Body of pancreas (tissue), 4 donors: ENCODE data around the gene ZP3. TPM values are rescaled to one million over a fixed set of nuclear protein-coding genes. Genes with fewer than 3 reads are reported as not detected.

Experiments used
- ATAC-seq: fragments of 150-250 bp; one replicate; pipeline ENCODE4 v1.9.1; 2016
- DNase-seq, 4 donors: peaks; one replicate each; pipeline ENCODE4 v3.0.0-alpha.2; 2019
- H3K27ac ChIP-seq, 4 donors: fragments of 200-600 bp; sonication (generic); 1 replicate in 3 of 4; 2 replicates in 1 of 4; pipeline versions ENCODE4 v1.5.1 to v1.6.1; 2016 to 2019; ENCODE audit warnings: mild to moderate bottlenecking in 1 of 4, mixed read lengths in 1 of 4, moderate library complexity in 1 of 4
- H3K27me3 ChIP-seq, 2 donors: fragments of 200-600 bp; sonication (generic); one replicate each; pipeline ENCODE4 v1.6.0; 2016; ENCODE audit warnings: mild to moderate bottlenecking in 1 of 2
- H3K36me3 ChIP-seq, 2 donors: fragments of 200-600 bp; sonication (generic); replicated peaks in 1 of 2; 2 replicates each; pipeline ENCODE4 v1.5.1; 2016; ENCODE audit warnings: low read depth in 2 of 2; ENCODE audit not compliant: insufficient read depth in 1 of 2
- H3K4me1 ChIP-seq: fragments of 200-600 bp; sonication (generic); one replicate; pipeline ENCODE4 v1.6.0; 2016
- H3K4me3 ChIP-seq, 2 donors: fragments of 200-600 bp; sonication (generic); 1 replicate in 1 of 2; 2 replicates in 1 of 2; pipeline ENCODE4 v1.5.1; 2016 to 2019
- H3K9me3 ChIP-seq, 3 donors: fragments of 200-600 bp; sonication (generic); 1 replicate in 2 of 3; 2 replicates in 1 of 3; pipeline ENCODE4 v1.5.1; 2016
- POLR2A ChIP-seq, 3 donors: fragments of 450-650 bp; IDR thresholded peaks; one replicate each; pipeline ENCODE4 v1.6.1; 2016; ENCODE audit warnings: antibody characterized with exemption in 3 of 3, mild to moderate bottlenecking in 2 of 3
- WGBS, 2 donors: methylation state at CpG; one replicate each; pipeline ENCODE4 v1.1.5; 2017; 5-methylcytosine and 5-hydroxymethylcytosine counted together
- intact Hi-C: fragments of 100-400 bp; cut with DNase I; formaldehyde crosslinking; loops from one replicate; pipeline ENCODE4 v1.15.1; 2023
- total RNA-seq, 2 donors: library from RNA; depleted of rRNA; stranded (reverse); fragments of >200 nt; gene quantifications; one replicate each; pipeline ENCODE4 v1.1.0, GENCODE V29; 2016
- TF ChIP-seq, protein P1 (sequence below), 7 experiments: fragments of 450-650 bp in 4 of 7; fragments of 200-600 bp in 3 of 7; sonication (generic) in 3 of 7; IDR thresholded peaks; one replicate each; pipeline ENCODE4 v1.5.1; 2016 to 2019; ENCODE audit warnings: antibody characterized with exemption in 7 of 7

The ZP3 gene
- total RNA-seq, 2 donors from 2014 or later, result 3.3 to 4.4 TPM

DNA sequence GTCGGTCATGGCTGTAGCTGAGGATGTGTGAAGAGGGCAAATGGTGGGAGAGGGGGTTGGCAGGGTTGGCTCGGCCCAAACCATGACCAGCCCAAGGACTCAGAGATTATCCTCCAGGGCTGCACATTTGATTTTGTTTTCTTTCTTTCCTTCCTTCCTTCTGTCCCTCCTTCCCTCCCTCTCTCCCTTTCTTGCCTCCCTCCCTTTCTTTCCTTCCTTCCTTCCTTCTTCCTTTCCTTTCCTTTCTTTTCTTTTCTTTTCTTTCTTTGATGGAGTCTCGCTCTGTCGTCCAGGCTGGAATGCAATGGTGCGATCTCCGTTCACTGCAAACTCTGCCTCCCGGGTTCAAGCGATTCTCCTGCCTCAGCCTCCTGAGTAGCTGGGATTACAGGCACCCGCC lies 19.0 kb upstream of the ZP3 start:
- DNase-seq (no peak), ATAC-seq (no peak)
- TF ChIP-seq, protein P1, sequence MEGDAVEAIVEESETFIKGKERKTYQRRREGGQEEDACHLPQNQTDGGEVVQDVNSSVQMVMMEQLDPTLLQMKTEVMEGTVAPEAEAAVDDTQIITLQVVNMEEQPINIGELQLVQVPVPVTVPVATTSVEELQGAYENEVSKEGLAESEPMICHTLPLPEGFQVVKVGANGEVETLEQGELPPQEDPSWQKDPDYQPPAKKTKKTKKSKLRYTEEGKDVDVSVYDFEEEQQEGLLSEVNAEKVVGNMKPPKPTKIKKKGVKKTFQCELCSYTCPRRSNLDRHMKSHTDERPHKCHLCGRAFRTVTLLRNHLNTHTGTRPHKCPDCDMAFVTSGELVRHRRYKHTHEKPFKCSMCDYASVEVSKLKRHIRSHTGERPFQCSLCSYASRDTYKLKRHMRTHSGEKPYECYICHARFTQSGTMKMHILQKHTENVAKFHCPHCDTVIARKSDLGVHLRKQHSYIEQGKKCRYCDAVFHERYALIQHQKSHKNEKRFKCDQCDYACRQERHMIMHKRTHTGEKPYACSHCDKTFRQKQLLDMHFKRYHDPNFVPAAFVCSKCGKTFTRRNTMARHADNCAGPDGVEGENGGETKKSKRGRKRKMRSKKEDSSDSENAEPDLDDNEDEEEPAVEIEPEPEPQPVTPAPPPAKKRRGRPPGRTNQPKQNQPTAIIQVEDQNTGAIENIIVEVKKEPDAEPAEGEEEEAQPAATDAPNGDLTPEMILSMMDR (IDR thresholded peaks at IDR 0.05), result no peak
- no peak for TF ChIP-seq POLR2A (IDR thresholded peaks at IDR 0.05)
- Histone ChIP-seq H3K27me3 (no peaks in the 10 kb centered on the region), H3K27ac (no peak overlapping the region), H3K4me3 (no peak overlapping the region), H3K9me3 (no peaks in the 10 kb centered on the region), H3K36me3 (no peaks in the 10 kb centered on the region), H3K4me1 (no peaks in the 10 kb centered on the region)
- 97 to 98% methylated on average over 5 to 8 of the region's 9 CpGs for WGBS, 2 donors
- intact Hi-C loops, result no loop called here

DNA sequence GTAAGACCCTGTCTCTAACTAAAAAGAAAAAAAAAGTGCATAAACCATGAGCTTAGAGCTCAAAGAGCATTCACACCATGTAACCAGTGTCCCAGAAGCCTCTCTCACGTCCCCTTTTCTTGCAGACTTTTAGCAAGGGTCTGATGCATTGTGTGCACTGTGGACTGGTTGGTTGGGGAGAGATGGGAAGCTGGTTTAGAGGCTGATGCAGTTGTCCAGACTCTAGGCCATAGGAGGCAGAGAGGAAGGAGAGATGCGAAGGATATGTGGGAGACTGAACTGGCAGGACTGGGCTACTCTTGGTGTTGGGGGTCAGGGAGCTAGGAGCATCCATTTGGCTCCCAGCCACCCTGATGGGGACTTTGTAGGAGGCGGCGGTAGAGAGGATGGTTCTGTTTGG lies 17.0 kb upstream of the ZP3 start:
- intact Hi-C loops, result no loop called here
- no peak overlapping the region for H3K27ac ChIP-seq
- ATAC-seq (no peak), DNase-seq (no peak)
- H3K4me3 ChIP-seq, result no peak overlapping the region
- H3K27me3 ChIP-seq, result no peaks in the 10 kb centered on the region
- no peaks in the 10 kb centered on the region for H3K4me1 ChIP-seq
- TF ChIP-seq POLR2A (IDR thresholded peaks at IDR 0.05), result no peak
- TF ChIP-seq, protein P1 (IDR thresholded peaks at IDR 0.05), result no peak
- 84 to 87% methylated on average over 4 of the region's 4 CpGs for WGBS, 2 donors
- H3K9me3 ChIP-seq, result no peaks in the 10 kb centered on the region
- no peaks in the 10 kb centered on the region for H3K36me3 ChIP-seq

DNA sequence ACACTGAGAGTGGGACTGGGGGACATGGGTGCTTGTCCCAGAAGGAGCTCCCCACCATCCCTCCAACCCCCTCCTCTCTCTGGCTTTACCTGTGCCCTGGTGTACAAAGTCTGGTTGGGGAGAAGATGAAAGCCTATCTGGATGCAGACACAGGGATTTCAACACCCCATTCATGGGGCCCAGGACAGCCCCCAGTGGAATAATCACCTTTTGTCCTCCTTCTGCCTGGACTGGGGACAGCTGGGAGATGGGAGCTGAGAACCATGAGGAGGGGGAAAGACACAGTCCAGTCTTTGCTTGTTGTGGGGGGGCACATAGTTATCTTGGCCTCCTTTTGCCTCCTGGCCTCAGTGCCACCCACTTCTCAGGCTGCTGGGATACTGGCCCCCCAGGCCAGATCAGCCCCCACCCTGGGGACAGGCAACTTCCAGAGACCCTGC lies 16.6 kb upstream of the ZP3 start:
- ATAC-seq (no peak), DNase-seq (no peak)
- Histone ChIP-seq H3K9me3 (no peaks in the 10 kb centered on the region), H3K4me1 (no peaks in the 10 kb centered on the region), H3K36me3 (no peaks in the 10 kb centered on the region), H3K27ac (no peak overlapping the region), H3K27me3 (no peaks in the 10 kb centered on the region), H3K4me3 (no peak overlapping the region)
- intact Hi-C loops, result no loop called here
- TF ChIP-seq, protein P1 (IDR thresholded peaks at IDR 0.05), result no peak
- no peak for TF ChIP-seq POLR2A (IDR thresholded peaks at IDR 0.05)

DNA sequence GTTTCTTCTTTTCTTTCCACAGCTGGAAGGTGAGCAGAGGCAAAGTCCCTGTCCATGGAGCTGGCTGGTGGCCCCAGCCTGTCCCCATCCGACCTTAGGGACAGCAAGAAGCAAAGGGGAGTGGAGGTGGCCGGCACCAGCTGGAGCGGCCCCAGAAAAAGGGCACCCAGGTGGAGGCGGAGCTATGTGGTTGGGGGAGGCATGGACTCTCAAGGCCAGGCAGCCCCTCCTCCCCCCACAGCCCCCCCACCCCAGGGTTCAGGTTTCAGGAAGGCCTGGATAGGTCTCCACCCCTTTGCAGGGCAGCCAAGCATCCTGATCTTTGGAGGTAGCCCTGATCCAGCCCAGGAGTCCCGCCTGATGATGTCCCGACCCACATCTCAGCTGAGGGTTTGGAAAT lies 15.2 kb upstream of the ZP3 start, which contains the start of gene SSC4D:
TSS of gene SSC4D (minus strand) at position 161 of the 400 bp plus-strand sequence. CDS start 5,258 bp downstream, outside the sequence.
- H3K27ac ChIP-seq, result peak within 1 kb of the TSS in 3 of 4 donors; percentile 6 to 30 (median 10)
- H3K4me1 ChIP-seq, result no peaks in the 10 kb centered on the region
- ATAC-seq, result peak; percentile 82
- no peak within 1 kb of the TSS for H3K4me3 ChIP-seq
- intact Hi-C loops, result no loop called here
- H3K36me3 ChIP-seq, result no peaks in the 10 kb centered on the region
- peak; percentile 32 to 56 (median 52) for DNase-seq
- WGBS, 2 donors, result 39 to 65% methylated on average over 5 to 6 of the region's 6 CpGs
- TF ChIP-seq, protein P1 (IDR thresholded peaks at IDR 0.05), result no peak
- no peak for TF ChIP-seq POLR2A (IDR thresholded peaks at IDR 0.05)
- H3K9me3 ChIP-seq, result no peaks in the 10 kb centered on the region
- no peaks in the 10 kb centered on the region for H3K27me3 ChIP-seq

DNA sequence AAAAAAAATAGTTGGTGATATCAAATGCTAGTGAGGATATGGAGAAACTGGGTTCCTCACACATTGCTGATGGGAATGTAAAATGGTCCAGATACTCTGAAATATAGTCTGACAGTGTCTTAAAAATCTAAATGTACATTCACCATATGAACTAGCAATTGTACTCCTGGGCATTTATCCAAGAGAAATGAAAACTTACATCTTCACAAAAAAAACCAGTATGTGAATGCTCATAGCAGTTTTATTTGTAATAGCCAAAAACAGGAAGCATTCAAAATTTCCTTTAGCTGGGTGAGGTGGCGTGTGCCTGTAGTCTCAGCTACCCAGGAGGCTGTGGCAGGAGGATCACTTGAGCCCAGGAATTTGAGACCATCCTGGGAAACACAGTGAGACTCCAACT lies 13.1 kb upstream of the ZP3 start:
- no peak for DNase-seq
- Histone ChIP-seq H3K4me3 (no peak overlapping the region), H3K27me3 (no peaks in the 10 kb centered on the region), H3K27ac (no peak overlapping the region), H3K9me3 (no peaks in the 10 kb centered on the region), H3K4me1 (no peaks in the 10 kb centered on the region), H3K36me3 (no peaks in the 10 kb centered on the region)
- no peak for ATAC-seq
- TF ChIP-seq, protein P1 (IDR thresholded peaks at IDR 0.05), result no peak
- TF ChIP-seq POLR2A (IDR thresholded peaks at IDR 0.05), result no peak
- intact Hi-C loops, result no loop called here
- WGBS, 2 donors, result 82 to 100% methylated on average over 1 of the region's 1 CpG
